OCI-LY1 (cell line): ENCODE data around the gene MICU1.
"Not testable (repeated sequence)": the region's sequence is repeated elsewhere in the genome, so short reads cannot be mapped to it uniquely, and the experiment has no call there.

Experiments
- CTCF ChIP-seq: fragments of 200-600 bp; sonication (generic), shearing (Covaris generic); IDR thresholded peaks from 2 replicates; pipeline ENCODE4 v1.5.1; 2017; ENCODE audit warnings: mild to moderate bottlenecking, antibody characterized with exemption, low read length, moderate library complexity, mixed read lengths
- EZH2 ChIP-seq: fragments of 200-600 bp; sonication (generic), shearing (Covaris generic); IDR thresholded peaks from 2 replicates; pipeline ENCODE4 v1.8.0; 2017; ENCODE audit warnings: borderline replicate concordance, mixed run types, mild to moderate bottlenecking, antibody characterized with exemption, low read length, moderate library complexity, mixed read lengths

- TF ChIP-seq CTCF, EZH2: not testable (repeated sequence)
Measured at GRCh38 chr10:72674174-72674573, 48.3 kb upstream of the MICU1 start.
